Ovary (tissue), 9 donors: Measurements from ENCODE around the gene ACOT8. TPM values are rescaled to one million over a fixed set of nuclear protein-coding genes. Genes with fewer than 3 reads are reported as not detected.

Source experiments
- DNase-seq, 5 donors: peaks; one replicate each; pipeline ENCODE4 v3.0.0-alpha.2; 2019 to 2020
- H3K27ac ChIP-seq, 2 donors: fragments of 200-600 bp; one replicate each; pipeline versions ENCODE4 v1.5.1 to v1.8.0; 2019 to 2022
- H3K27me3 ChIP-seq: fragments of 200-600 bp; one replicate; pipeline ENCODE4 v1.8.0; 2022
- H3K36me3 ChIP-seq: fragments of 200-600 bp; sonication (generic); one replicate; pipeline ENCODE4 v1.5.1; 2019
- H3K4me1 ChIP-seq: one replicate; pipeline ENCODE4 v1.8.1; 2013; ENCODE audit warnings: mild to moderate bottlenecking, moderate library complexity; ENCODE audit not compliant: insufficient read depth
- H3K4me3 ChIP-seq: fragments of 200-600 bp; sonication (generic); one replicate; pipeline ENCODE4 v1.5.1; 2017
- H3K9me3 ChIP-seq, 2 donors: fragments of 200-600 bp in 1 of 2; sonication (generic) in 1 of 2; one replicate each; pipeline versions ENCODE4 v1.5.1 to v1.8.1; 2013 to 2019; ENCODE audit warnings: mild to moderate bottlenecking in 1 of 2, moderate library complexity in 1 of 2
- CTCF ChIP-seq, 3 donors: fragments of 450-650 bp in 2 of 3; fragments of 200-600 bp in 1 of 3; IDR thresholded peaks; one replicate each; pipeline versions ENCODE4 v1.5.1 to v1.8.0; 2016 to 2022; ENCODE audit warnings: antibody characterized with exemption in 3 of 3, mild to moderate bottlenecking in 1 of 3
- EP300 ChIP-seq: sonication (generic); formaldehyde crosslinking; IDR thresholded peaks from one replicate; pipeline ENCODE4 v1.6.1; 2017; ENCODE audit warnings: antibody characterized with exemption
- POLR2A ChIP-seq: fragments of 450-650 bp; IDR thresholded peaks from one replicate; pipeline ENCODE4 v1.6.1; 2017; ENCODE audit warnings: antibody characterized with exemption, mild to moderate bottlenecking, moderate library complexity
- WGBS, 3 donors: extraction: QIAGEN DNeasy Blood & Tissue Kit in 1 of 3; methylation state at CpG; one replicate each; pipeline versions ENCODE4 v1.1.5 to v1.1.7; 2013 to 2017; 5-methylcytosine and 5-hydroxymethylcytosine counted together
- intact Hi-C, 4 donors: fragments of 100-400 bp; cut with DNase I; formaldehyde crosslinking; loops; one replicate each; pipeline versions ENCODE4 v1.11.0 to v1.15.1; 2022 to 2023
- polyA plus RNA-seq, 2 donors: library from polyadenylated mRNA; stranded (reverse); fragments of 200-250 nt in 1 of 2; fragments of 350-450 nt in 1 of 2; fragmentation: Illumina TruSeq in 1 of 2; extraction: RNeasy Lipid Tissue Mini Kit (QIAGEN cat#74804) in 1 of 2; gene quantifications; one replicate each; pipeline ENCODE4 v1.2.3, GENCODE V29; 2013 to 2014
- total RNA-seq, 7 donors: library from RNA; depleted of rRNA in 2 of 7; stranded (reverse); fragments of >200 nt in 2 of 7; fragmentation: NEBNext Ultra II Directional in 3 of 7; extraction: Animal tissue kit (Norgen Biotek cat#: 25700) in 3 of 7; gene quantifications; one replicate each; pipeline versions ENCODE4 v1.1.0 to v1.2.4, GENCODE V29; 2016 to 2023
- donor health status: DM: no; HTN: no; CAD: no; lungs with moderate emphysema.
- donor health status: DM: no; HTN: no; CAD: no.
- donor health status: Bipolar disorder and iron deficiency.
- donor health status: DM: yes; HTN: yes; CAD: no.
- donor health status: DM: no; HTN: no; CAD: no.
- donor health status: DM: yes; HTN: yes; CAD: no.

Gene ACOT8
- total and polyA plus RNA-seq, 9 donors: 13.5 to 26.7 (median 19.6) TPM

GRCh38 chr20:45883100-45883469 is 25.9 kb upstream of the ACOT8 start:
- no peak for DNase-seq
- Histone ChIP-seq H3K4me3 (no peak overlapping the region), H3K9me3 (no peaks in the 10 kb centered on the region), H3K4me1 (peaks cover 2% of the 10 kb centered on the region), H3K27ac (no peak overlapping the region), H3K27me3 (no peaks in the 10 kb centered on the region), H3K36me3 (no peaks in the 10 kb centered on the region)
- intact Hi-C loops: loop anchor here in 1 of 4 donors (10.0 kb wide), 1 partner anchor 62 kb away; no protein-coding TSS in a partner anchor
- 65 to 78% (median 75%) methylated on average over 9 of the region's 9 CpGs for WGBS, 3 donors
- TF ChIP-seq CTCF (IDR thresholded peaks at IDR 0.05): no peak
- TF ChIP-seq POLR2A: no peak
- TF ChIP-seq EP300: no peak

GRCh38 chr20:45882469-45883099 is 25.4 kb upstream of the ACOT8 start:
- H3K9me3 ChIP-seq: no peaks in the 10 kb centered on the region
- no peak overlapping the region for H3K4me3 ChIP-seq
- intact Hi-C loops: loop anchor here in 1 of 4 donors (10.0 kb wide), 1 partner anchor 62 kb away; no protein-coding TSS in a partner anchor
- 58 to 68% (median 62%) methylated on average over 4 of the region's 4 CpGs for WGBS, 3 donors
- no peaks in the 10 kb centered on the region for H3K27me3 ChIP-seq
- H3K36me3 ChIP-seq: no peaks in the 10 kb centered on the region
- no peak overlapping the region for H3K27ac ChIP-seq
- no peak for DNase-seq
- peaks cover 2% of the 10 kb centered on the region for H3K4me1 ChIP-seq
- TF ChIP-seq EP300 (no peak), CTCF (IDR thresholded peaks at IDR 0.05) (no peak)

- no peak for TF ChIP-seq EP300
- TF ChIP-seq POLR2A: peak; percentile 76
- peak in 1 of 3 donors; percentile 13 for TF ChIP-seq CTCF (IDR thresholded peaks at IDR 0.05)
- Histone ChIP-seq H3K4me1 (peaks cover 2% of the 10 kb centered on the region), H3K4me3 (peak within 1 kb of the TSS; percentile 60), H3K36me3 (no peaks in the 10 kb centered on the region), H3K27me3 (no peaks in the 10 kb centered on the region), H3K27ac (peak within 1 kb of the TSS; percentile 62 to 79), H3K9me3 (no peaks in the 10 kb centered on the region)
- intact Hi-C loops: loop anchor here in 1 of 4 donors (10.0 kb wide), 1 partner anchor 64 kb away; no protein-coding TSS in a partner anchor
- 0 to 1% (median 0%) methylated on average over 23 of the region's 23 CpGs for WGBS, 3 donors
- DNase-seq: peak; percentile 99 to 100 (median 100)
Measured at GRCh38 chr20:45880988-45881788, 24.0 kb upstream of the ACOT8 start, which contains the start of gene ZSWIM1. ZSWIM1 (plus strand) TSS chr20:45881227; CDS start chr20:45882593, 1,366 bp downstream.

GRCh38 chr20:45878076-45878761 is 21.0 kb upstream of the ACOT8 start:
- TF ChIP-seq POLR2A (no peak), EP300 (no peak), CTCF (IDR thresholded peaks at IDR 0.05) (no peak)
- H3K27me3 ChIP-seq: no peaks in the 10 kb centered on the region
- H3K27ac ChIP-seq: peak overlapping the region in 1 of 2 donors; percentile 42
- intact Hi-C loops: no loop called here
- peak in 4 of 5 donors; percentile 36 to 68 (median 58) for DNase-seq
- H3K36me3 ChIP-seq: no peaks in the 10 kb centered on the region
- H3K4me1 ChIP-seq: peaks cover 2% of the 10 kb centered on the region
- no peak overlapping the region for H3K4me3 ChIP-seq
- 32 to 57% (median 36%) methylated on average over 12 to 13 of the region's 13 CpGs for WGBS, 3 donors
- no peaks in the 10 kb centered on the region for H3K9me3 ChIP-seq
